Measurements from ENCODE around the gene TMOD3.

The TMOD3 gene

DNA sequence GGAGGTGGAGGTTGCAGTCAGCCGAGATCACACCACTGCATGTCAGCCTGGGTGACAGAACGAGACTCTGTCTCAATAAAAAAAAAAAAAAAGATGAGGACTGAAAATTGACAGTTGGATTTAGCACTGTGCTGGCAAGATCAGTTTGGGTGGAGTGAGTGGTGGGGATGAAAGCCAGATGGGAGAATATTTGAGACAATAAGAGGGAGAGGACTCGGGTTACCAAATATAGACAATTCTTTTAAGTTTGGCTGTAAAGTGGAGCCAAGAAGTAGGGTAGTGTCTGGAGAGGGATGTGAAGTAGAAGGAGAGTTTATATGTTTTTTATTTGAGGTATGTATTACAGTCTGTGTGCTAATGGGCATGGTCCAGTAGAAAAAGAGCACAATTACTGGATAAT, 20.4 kb downstream of the TMOD3 start:
- Mint-ChIP-seq H3K4me3 (no peak overlapping the region), H3K4me1 (peaks cover 28% of the 10 kb centered on the region), H3K27ac (no peak overlapping the region), H3K27me3 (ENCODE audit: low read depth) (no peaks in the 10 kb centered on the region), H3K36me3 (ENCODE audit: low read depth) (peaks cover 7% of the 10 kb centered on the region), H3K9me3 (no peaks in the 10 kb centered on the region)
- TF ChIP-seq, protein P1, sequence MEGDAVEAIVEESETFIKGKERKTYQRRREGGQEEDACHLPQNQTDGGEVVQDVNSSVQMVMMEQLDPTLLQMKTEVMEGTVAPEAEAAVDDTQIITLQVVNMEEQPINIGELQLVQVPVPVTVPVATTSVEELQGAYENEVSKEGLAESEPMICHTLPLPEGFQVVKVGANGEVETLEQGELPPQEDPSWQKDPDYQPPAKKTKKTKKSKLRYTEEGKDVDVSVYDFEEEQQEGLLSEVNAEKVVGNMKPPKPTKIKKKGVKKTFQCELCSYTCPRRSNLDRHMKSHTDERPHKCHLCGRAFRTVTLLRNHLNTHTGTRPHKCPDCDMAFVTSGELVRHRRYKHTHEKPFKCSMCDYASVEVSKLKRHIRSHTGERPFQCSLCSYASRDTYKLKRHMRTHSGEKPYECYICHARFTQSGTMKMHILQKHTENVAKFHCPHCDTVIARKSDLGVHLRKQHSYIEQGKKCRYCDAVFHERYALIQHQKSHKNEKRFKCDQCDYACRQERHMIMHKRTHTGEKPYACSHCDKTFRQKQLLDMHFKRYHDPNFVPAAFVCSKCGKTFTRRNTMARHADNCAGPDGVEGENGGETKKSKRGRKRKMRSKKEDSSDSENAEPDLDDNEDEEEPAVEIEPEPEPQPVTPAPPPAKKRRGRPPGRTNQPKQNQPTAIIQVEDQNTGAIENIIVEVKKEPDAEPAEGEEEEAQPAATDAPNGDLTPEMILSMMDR (IDR thresholded peaks at IDR 0.05; ENCODE audit: unreplicated experiment in 3 of 3), result no peak

DNA sequence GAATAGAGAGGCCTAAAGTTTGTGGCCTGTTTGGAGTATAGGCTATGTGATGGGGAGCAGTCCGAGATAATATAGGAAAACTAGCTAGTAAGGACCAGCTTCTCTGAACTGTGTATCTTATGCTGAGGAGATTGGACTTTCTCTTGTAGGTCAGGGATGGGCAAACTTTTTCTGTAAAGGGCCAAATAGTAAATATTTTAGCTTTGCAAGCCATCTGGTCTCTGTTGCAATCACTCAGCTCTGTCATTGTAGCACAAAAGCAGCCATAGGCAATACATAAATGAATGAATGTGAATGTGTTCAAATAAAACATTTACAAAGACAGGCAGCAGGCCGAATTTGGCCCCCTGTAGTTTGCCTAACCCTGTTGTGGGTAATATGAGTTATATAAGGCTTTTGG, 24.5 kb downstream of the TMOD3 start:
- no peak overlapping the region for H3K4me3 Mint-ChIP-seq
- H3K36me3 Mint-ChIP-seq (ENCODE audit: low read depth), result peaks cover 4% of the 10 kb centered on the region

DNA sequence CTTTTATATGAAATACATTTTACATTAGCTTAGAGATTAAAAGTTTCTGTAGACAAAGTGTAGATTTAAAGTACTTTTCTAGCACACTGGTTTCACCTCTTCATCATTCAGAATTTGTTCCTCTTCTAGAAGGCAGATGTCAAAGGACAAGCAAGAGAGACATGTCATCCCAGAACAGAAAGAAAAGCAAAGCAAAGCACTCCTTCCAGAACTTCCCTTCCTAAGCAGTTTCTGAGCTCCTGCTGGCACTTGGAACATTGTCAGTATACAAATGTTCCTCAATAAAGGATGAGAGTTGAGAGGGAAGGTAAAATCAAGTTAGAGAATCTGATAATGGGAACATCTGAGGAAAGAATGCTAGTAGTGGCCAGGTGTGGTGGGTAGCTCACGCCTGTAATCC, 26.2 kb downstream of the TMOD3 start:
- no peak overlapping the region for H3K4me3 Mint-ChIP-seq
- no peaks in the 10 kb centered on the region for H3K27me3 Mint-ChIP-seq (ENCODE audit: low read depth)
- H3K36me3 Mint-ChIP-seq (ENCODE audit: low read depth), result peaks cover 10% of the 10 kb centered on the region
- TF ChIP-seq, protein P1 (IDR thresholded peaks at IDR 0.05; ENCODE audit: unreplicated experiment in 3 of 3), result no peak
- no peaks in the 10 kb centered on the region for H3K4me1 Mint-ChIP-seq
- H3K9me3 Mint-ChIP-seq, result no peaks in the 10 kb centered on the region
- peak overlapping the region in 2 of 3 experiments; percentile 5 to 9 for H3K27ac Mint-ChIP-seq

More for the DNA sequence above, 24.5 kb downstream of the TMOD3 start:
- Mint-ChIP-seq H3K4me1 (peaks cover 8% of the 10 kb centered on the region), H3K27ac (no peak overlapping the region), H3K9me3 (no peaks in the 10 kb centered on the region), H3K27me3 (ENCODE audit: low read depth) (no peaks in the 10 kb centered on the region)
- TF ChIP-seq, protein P1 (IDR thresholded peaks at IDR 0.05; ENCODE audit: unreplicated experiment in 3 of 3), result no peak

DNA sequence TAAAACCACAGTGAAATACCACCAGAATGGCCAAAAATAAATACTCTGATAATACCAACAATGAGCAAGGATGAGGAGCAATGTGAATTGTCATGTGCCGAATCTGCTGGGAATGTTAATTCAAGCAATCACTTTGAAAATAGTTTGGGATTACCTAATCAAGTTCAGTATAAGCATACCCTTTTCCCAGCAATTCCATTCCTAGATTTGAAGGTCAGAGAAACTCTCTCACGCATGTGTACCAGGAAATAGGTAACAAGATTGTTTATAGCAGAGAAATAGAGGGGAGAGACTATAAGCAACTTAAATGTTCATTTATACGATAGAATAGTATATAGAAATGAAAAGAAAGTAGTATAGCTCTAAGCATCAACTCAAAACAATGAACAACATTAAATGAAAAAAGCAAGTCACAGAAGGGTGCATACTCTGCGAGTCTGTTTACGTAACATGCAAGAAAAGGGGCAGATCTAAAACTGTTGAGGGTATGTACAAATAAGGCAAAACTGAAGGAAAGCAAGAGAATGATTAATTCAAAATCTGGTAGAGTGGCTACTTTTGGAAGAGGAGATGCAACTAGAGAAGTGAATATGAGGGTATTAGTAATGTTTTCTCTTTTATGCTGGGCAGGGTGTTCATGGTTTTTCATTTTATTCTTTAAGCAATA, 27.4 kb downstream of the TMOD3 start:
- Mint-ChIP-seq H3K4me1 (no peaks in the 10 kb centered on the region), H3K36me3 (ENCODE audit: low read depth) (peaks cover 13% of the 10 kb centered on the region), H3K27ac (no peak overlapping the region), H3K9me3 (no peaks in the 10 kb centered on the region), H3K27me3 (ENCODE audit: low read depth) (no peaks in the 10 kb centered on the region), H3K4me3 (no peak overlapping the region)
- TF ChIP-seq, protein P1 (IDR thresholded peaks at IDR 0.05; ENCODE audit: unreplicated experiment in 3 of 3), result no peak

DNA sequence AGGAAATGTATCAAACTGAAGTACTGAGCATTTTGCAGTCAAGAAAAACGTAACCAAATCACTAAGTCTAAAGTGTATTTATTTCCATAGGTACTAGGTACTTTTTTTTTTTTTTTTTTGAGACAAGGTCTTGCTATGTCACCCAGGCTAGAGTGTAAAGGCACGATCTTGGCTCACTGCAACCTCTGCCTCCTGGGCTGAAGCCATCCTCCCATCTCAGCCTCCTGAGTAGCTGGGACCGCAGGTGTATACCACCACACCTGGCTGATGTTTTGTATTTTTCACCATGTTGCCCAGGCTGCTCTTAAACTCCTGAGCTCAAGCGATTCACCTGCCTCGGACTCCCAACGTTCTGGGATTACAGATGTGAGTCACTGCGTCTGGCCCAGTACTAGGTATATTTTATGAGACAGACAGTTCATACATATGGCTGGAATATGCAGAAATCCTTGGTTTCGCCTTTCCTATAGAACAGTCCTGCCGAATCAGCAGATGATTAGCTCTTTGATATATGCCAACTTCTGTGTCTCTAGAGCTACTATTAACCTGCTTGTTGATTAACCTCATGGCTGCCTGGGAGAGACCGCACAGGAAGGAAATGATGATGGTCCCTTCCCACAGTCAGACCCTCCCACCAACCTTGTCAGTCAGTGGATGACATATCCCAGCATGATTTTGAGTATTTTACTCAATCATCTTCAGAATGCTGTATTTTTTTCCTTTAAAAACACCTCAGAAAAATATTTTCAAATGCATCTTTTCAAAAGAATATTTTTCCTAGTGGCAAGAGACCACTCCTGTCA, 32.3 kb downstream of the TMOD3 start:
- TF ChIP-seq, protein P1 (IDR thresholded peaks at IDR 0.05; ENCODE audit: unreplicated experiment in 3 of 3), result no peak
- Mint-ChIP-seq H3K4me3 (no peak overlapping the region), H3K27me3 (ENCODE audit: low read depth) (no peaks in the 10 kb centered on the region), H3K4me1 (peaks cover 3% of the 10 kb centered on the region), H3K36me3 (ENCODE audit: low read depth) (peaks cover 38% of the 10 kb centered on the region), H3K27ac (no peak overlapping the region), H3K9me3 (no peaks in the 10 kb centered on the region)

Data from nephron (organoid).